GM12878 (cell line): ENCODE data around the gene BNIPL. TPM values are rescaled to one million over a fixed set of nuclear protein-coding genes. Genes with fewer than 3 reads are reported as not detected.

Experiments used
- ATAC-seq: fragments of 200-7000 bp; cut with Tn5 transposase; 3 replicates; pipeline ENCODE4 v1.9.1; 2020; ENCODE audit warnings: mild to moderate bottlenecking, moderate library complexity
- BruUV-seq: library from RNA; stranded (reverse); fragments of 400-500 nt; replicated peaks from 2 replicates; lab custom pipeline; 2021; lab: Mats Ljungman, UMichigan
- CTCF ChIA-PET: fragments of 300-600 bp; sonication (Branson Sonifier 250); formaldehyde crosslinking; extraction: SDS; loops from one replicate; lab custom pipeline; 2021; ENCODE audit warnings: inconsistent platforms; lab: Yijun Ruan, JAX
- POLR2A ChIA-PET: fragments of 350-600 bp; formaldehyde crosslinking; extraction: SDS; loops from one replicate; lab custom pipeline; 2021; ENCODE audit warnings: inconsistent platforms; lab: Charles Lee
- RAD21 ChIA-PET: fragments of 300-600 bp; sonication (Branson Sonifier 250); formaldehyde crosslinking; loops from one replicate; lab custom pipeline; 2023; ENCODE audit warnings: antibody characterized with exemption; ENCODE audit not compliant: unreplicated experiment; lab: Charles Lee
- SMC1A ChIA-PET: fragments of 300-600 bp; sonication (Branson Sonifier 250); formaldehyde crosslinking; loops from one replicate; lab custom pipeline; 2023; ENCODE audit not compliant: unreplicated experiment, uncharacterized antibody; lab: Charles Lee
- DNase-seq: peaks from one replicate; pipeline ENCODE4 v3.0.0-alpha.2; 2011; ENCODE audit warnings: low read depth, low spot score
- FAIRE-seq: peaks from 3 replicates; lab custom pipeline; 2011; peaks lifted over from hg19 to GRCh38; lab: Jason Lieb, UNC
- H2AFZ ChIP-seq: 2 replicates; pipeline ENCODE4 v1.6.0; 2011; ENCODE audit warnings: low read depth, low read length, control low read depth; ENCODE audit not compliant: control insufficient read depth
- H3K27ac ChIP-seq: 2 replicates; pipeline ENCODE4 v1.5.1; 2011; ENCODE audit warnings: control low read depth; ENCODE audit not compliant: control insufficient read depth, insufficient read depth
- H3K27me3 ChIP-seq, 2 experiments: replicated peaks in 1 of 2; 2 replicates each; pipeline versions ENCODE4 v1.6.0 to v1.6.1; 2011; ENCODE audit warnings: low read length in 1 of 2; ENCODE audit not compliant: control insufficient read depth in 2 of 2, insufficient read depth in 2 of 2
- H3K36me3 ChIP-seq, 2 experiments: 2 replicates each; pipeline ENCODE4 v1.5.1; 2011; ENCODE audit warnings: low read length in 1 of 2; ENCODE audit not compliant: control insufficient read depth in 2 of 2, insufficient read depth in 2 of 2
- H3K4me1 ChIP-seq: 2 replicates; pipeline ENCODE4 v1.6.1; 2011; ENCODE audit warnings: mild to moderate bottlenecking, low read length, moderate library complexity, mixed read lengths; ENCODE audit not compliant: control insufficient read depth, insufficient read depth
- H3K4me2 ChIP-seq: 2 replicates; pipeline ENCODE4 v1.6.0; 2011; ENCODE audit warnings: control low read depth; ENCODE audit not compliant: control insufficient read depth, insufficient read depth
- H3K4me3 ChIP-seq: fragments of 200-600 bp; sonication (generic); 2 replicates; pipeline ENCODE4 v1.5.1; 2016
- H3K79me2 ChIP-seq: 2 replicates; pipeline ENCODE4 v1.6.0; 2011; ENCODE audit warnings: low read length; ENCODE audit not compliant: control insufficient read depth, insufficient read depth
- H3K9ac ChIP-seq: 2 replicates; pipeline ENCODE4 v1.8.0; 2011; ENCODE audit warnings: low read length, control low read depth, mixed read lengths; ENCODE audit not compliant: control insufficient read depth, insufficient read depth
- H3K9me3 ChIP-seq: replicated peaks from 3 replicates; pipeline ENCODE4 v1.5.1; 2011; ENCODE audit warnings: mild to moderate bottlenecking, low read length; ENCODE audit not compliant: control insufficient read depth, insufficient read depth
- H4K20me1 ChIP-seq: 2 replicates; pipeline ENCODE4 v1.6.0; 2011; ENCODE audit not compliant: control insufficient read depth, insufficient read depth
- CHD4 ChIP-seq: fragments of 200-600 bp; sonication (generic); IDR thresholded peaks from 2 replicates; pipeline ENCODE4 v1.6.1; 2016; ENCODE audit warnings: mild to moderate bottlenecking
- CREB1 ChIP-seq: IDR thresholded peaks from 2 replicates; pipeline ENCODE4 v1.6.1; 2012; ENCODE audit warnings: low read depth, mild to moderate bottlenecking, inconsistent platforms
- JUNB ChIP-seq: IDR thresholded peaks from 2 replicates; pipeline ENCODE4 v1.6.1; 2016; ENCODE audit warnings: antibody characterized with exemption, mild to moderate bottlenecking
- MEF2A ChIP-seq: IDR thresholded peaks from 2 replicates; pipeline ENCODE4 v1.6.1; 2011; ENCODE audit warnings: low read depth, mild to moderate bottlenecking, low read length, moderate library complexity; ENCODE audit not compliant: insufficient read depth
- MLLT1 ChIP-seq: fragments of 450-650 bp; IDR thresholded peaks from 2 replicates; pipeline ENCODE4 v1.6.1; 2016; ENCODE audit warnings: mild to moderate bottlenecking
- NR2C1 ChIP-seq: fragments of 450-650 bp; IDR thresholded peaks from 2 replicates; pipeline ENCODE4 v1.6.1; 2017; ENCODE audit warnings: antibody characterized with exemption, mild to moderate bottlenecking, moderate library complexity
- NR2F1 ChIP-seq: fragments of 450-650 bp; conservative IDR thresholded peaks from 2 replicates; pipeline ENCODE4 v1.6.1; 2017; ENCODE audit warnings: mild to moderate bottlenecking
- PBX3 ChIP-seq: IDR thresholded peaks from 2 replicates; pipeline ENCODE4 v1.6.1; 2011; ENCODE audit warnings: mild to moderate bottlenecking, low read depth, low read length, moderate library complexity; ENCODE audit not compliant: insufficient replicate concordance
- RCOR1 ChIP-seq: conservative IDR thresholded peaks from 2 replicates; pipeline ENCODE4 v1.6.1; 2012; ENCODE audit warnings: low read depth, low read length, improper control_type of control experiment
- RELB ChIP-seq: fragments of 450-650 bp; IDR thresholded peaks from 2 replicates; pipeline ENCODE4 v1.6.1; 2017; ENCODE audit warnings: low read depth, mild to moderate bottlenecking, moderate library complexity
- RUNX3 ChIP-seq: IDR thresholded peaks from 2 replicates; pipeline ENCODE4 v1.6.1; 2012; ENCODE audit warnings: low read length, inconsistent platforms
- SUZ12 ChIP-seq: fragments of 200-600 bp; sonication (generic); IDR thresholded peaks from one replicate; pipeline ENCODE4 v1.6.1; 2018; ENCODE audit warnings: antibody characterized with exemption, mild to moderate bottlenecking; ENCODE audit not compliant: unreplicated experiment
- TBL1XR1 ChIP-seq: IDR thresholded peaks from 2 replicates; pipeline ENCODE4 v1.6.1; 2012; ENCODE audit warnings: low read depth, low read length, improper control_type of control experiment
- TCF7 ChIP-seq: IDR thresholded peaks from 2 replicates; pipeline ENCODE4 v1.6.1; 2014; ENCODE audit warnings: antibody characterized with exemption, borderline replicate concordance
- ZBED1 ChIP-seq: IDR thresholded peaks from 2 replicates; pipeline ENCODE4 v1.6.1; 2016; ENCODE audit warnings: borderline replicate concordance
- ZBTB33 ChIP-seq: fragments of 450-650 bp; IDR thresholded peaks from 2 replicates; pipeline ENCODE4 v1.6.1; 2017; ENCODE audit warnings: mild to moderate bottlenecking
- WGBS: methylation state at CpG from one replicate; pipeline ENCODE4 v1.1.6; 2016; ENCODE audit warnings: low lambda C conversion rate; ENCODE audit not compliant: insufficient replicate concordance, insufficient coverage; ENCODE audit errors: missing lambda C conversion rate; 5-methylcytosine and 5-hydroxymethylcytosine counted together
- in situ Hi-C: fragments of 300-500 bp; cut with MboI; formaldehyde crosslinking; loops from 9 replicates; pipeline ENCODE4 v1.14.3; 2018; ENCODE audit warnings: mixed read lengths
- intact Hi-C: fragments of 100-400 bp; cut with micrococcal nuclease; formaldehyde crosslinking; loops from one replicate; pipeline ENCODE4 v1.14.2; 2022; ENCODE audit not compliant: unreplicated experiment
- polyA plus RNA-seq, 11 experiments: library from polyadenylated mRNA; depleted of rRNA in 4 of 11; unstranded in 6 of 11; stranded (reverse) in 5 of 11; fragments of >200 nt; fragmentation: Nextera tagmentation in 4 of 11; fragmentation: Illumina TruSeq in 1 of 11; extraction: Ambion mirVana in 4 of 11; extraction: Trizol in 1 of 11; gene quantifications; 1 replicate in 1 of 11; 2 replicates in 10 of 11; pipeline versions ENCODE4 v1.2.1 to v1.2.3, GENCODE V29; 2011 to 2016; ENCODE audit warnings: inconsistent platforms in 2 of 11, missing spikeins in 2 of 11, low read depth in 1 of 11
- total RNA-seq, 4 experiments: library from RNA; depleted of rRNA in 3 of 4; stranded (reverse); fragments of >200 nt in 3 of 4; fragmentation: Illumina TruSeq in 1 of 4; extraction: Trizol in 1 of 4; gene quantifications; 2 replicates each; pipeline versions ENCODE4 v1.2.1 to v1.2.3, GENCODE V29; 2013 to 2021

BNIPL gene
- total and polyA plus RNA-seq, 10 of the 15 experiments (the other 5 are each of a cell fraction or from before 2014, with no cell fraction given) = 0.05 to 1.1 (median 0.17) TPM

DNA sequence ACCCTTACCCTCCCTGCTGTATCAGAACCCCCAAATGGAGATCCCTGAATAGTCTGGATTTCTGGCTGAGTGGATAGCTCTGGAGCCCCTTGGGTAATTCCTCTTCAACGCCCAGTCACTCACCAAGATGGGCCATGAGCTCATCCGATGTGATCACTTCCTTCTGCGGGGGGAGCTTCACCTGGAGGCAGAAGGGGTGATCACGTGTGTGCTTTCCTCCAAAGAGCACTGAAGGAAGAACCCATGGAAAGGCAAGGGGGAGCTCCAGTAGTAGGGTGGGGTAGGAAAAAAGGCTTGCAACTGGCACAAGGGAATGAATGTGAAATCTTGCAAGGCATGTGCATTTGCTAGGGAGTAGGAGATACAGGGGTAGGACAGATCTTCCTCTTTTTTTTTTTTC, 34.8 kb upstream of the BNIPL start (continued):
- TF ChIP-seq ZBTB33 = no peak
- no peak for TF ChIP-seq PBX3
- TF ChIP-seq JUNB = no peak
- TF ChIP-seq SUZ12 = no peak
- no peak for TF ChIP-seq NR2C1
- TF ChIP-seq CREB1 = no peak
- no peak for TF ChIP-seq CHD4
- TF ChIP-seq MEF2A = no peak
- TF ChIP-seq NR2F1 = no peak

GRCh38 chr1:151002051-151002450, 34.3 kb upstream of the BNIPL start:
- Histone ChIP-seq H3K27ac (no peak overlapping the region), H3K9ac (no peak overlapping the region), H3K4me1 (peaks cover 7% of the 10 kb centered on the region), H3K4me2 (no peak overlapping the region), H3K36me3 (no peaks in the 10 kb centered on the region; a peak in 1 of 4 replicates), H3K27me3 (no peaks in the 10 kb centered on the region), H3K79me2 (peaks cover 5% of the 10 kb centered on the region), H3K9me3 (no peaks in the 10 kb centered on the region), H4K20me1 (no peaks in the 10 kb centered on the region), H2AFZ (no peak overlapping the region), H3K4me3 (no peak overlapping the region)
- SMC1A ChIA-PET = interaction anchor here (1.3 to 1.6 kb wide), 2 partner anchors 28 to 80 kb away, joined by 3 read pairs; no protein-coding TSS in a partner anchor
- BruUV-seq = no TSS peak
- ATAC-seq = no peak
- FAIRE-seq = no peak
- intact Hi-C loops (no loop called here), in situ Hi-C loops (no loop called here)
- WGBS = 51% methylated on average over 3 of the region's 3 CpGs
- CTCF ChIA-PET = interaction anchor here (0.6 to 16.2 kb wide), 4 partner anchors 8 to 26 kb away, joined by 3 to 252 read pairs (median 5); partner anchors contain the start of genes ANXA9 and CERS2
- no peak for DNase-seq
- POLR2A ChIA-PET = interaction anchor here (0.6 kb wide), 1 partner anchor 1051 kb away, joined by 3 read pairs; no protein-coding TSS in a partner anchor
- RAD21 ChIA-PET = no interaction called here
- no peak for TF ChIP-seq TBL1XR1
- no peak for TF ChIP-seq RELB
- no peak for TF ChIP-seq RCOR1
- no peak for TF ChIP-seq ZBED1
- TF ChIP-seq RUNX3 = no peak
- no peak for TF ChIP-seq TCF7
- no peak for TF ChIP-seq MLLT1
